HTERT RPE-1 (cell line): Measurements from ENCODE around the gene ENTPD7.

Experiments
- in situ Hi-C: fragments of 300-500 bp; cut with MboI; formaldehyde crosslinking; loops from 4 replicates; pipeline ENCODE4 v1.14.3; 2020; ENCODE audit warnings: low sequenced_read_pairs

Gene ENTPD7

GRCh38 chr10:99647601-99648151 is 11.6 kb upstream of the ENTPD7 start:
- in situ Hi-C loops: no loop called here

DNA sequence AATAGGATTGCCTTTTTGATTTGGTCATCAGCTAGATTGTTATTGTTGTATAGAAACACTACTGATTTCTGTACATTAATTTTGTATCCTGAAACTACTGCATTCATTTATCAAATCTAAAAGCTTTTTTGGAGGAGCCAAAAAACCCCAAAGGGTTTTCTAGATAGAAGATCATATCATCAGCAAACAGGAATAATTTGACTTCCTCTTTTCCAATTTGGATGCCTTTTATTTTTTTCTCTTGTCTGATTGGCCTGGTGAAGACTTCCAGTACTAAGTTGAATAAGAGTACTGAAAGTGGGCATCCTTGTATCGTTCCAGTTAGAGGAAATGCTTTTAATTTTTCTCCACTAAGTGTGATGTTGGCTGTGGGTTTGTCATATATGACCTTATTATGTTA is 10.6 kb upstream of the ENTPD7 start:
- in situ Hi-C loops: no loop called here

- in situ Hi-C loops: no loop called here
These were observed 6.4 kb upstream of the ENTPD7 start for GRCh38 chr10:99652800-99653390.

- in situ Hi-C loops: no loop called here
These were observed 4.7 kb upstream of the ENTPD7 start for GRCh38 chr10:99654390-99655175.

DNA sequence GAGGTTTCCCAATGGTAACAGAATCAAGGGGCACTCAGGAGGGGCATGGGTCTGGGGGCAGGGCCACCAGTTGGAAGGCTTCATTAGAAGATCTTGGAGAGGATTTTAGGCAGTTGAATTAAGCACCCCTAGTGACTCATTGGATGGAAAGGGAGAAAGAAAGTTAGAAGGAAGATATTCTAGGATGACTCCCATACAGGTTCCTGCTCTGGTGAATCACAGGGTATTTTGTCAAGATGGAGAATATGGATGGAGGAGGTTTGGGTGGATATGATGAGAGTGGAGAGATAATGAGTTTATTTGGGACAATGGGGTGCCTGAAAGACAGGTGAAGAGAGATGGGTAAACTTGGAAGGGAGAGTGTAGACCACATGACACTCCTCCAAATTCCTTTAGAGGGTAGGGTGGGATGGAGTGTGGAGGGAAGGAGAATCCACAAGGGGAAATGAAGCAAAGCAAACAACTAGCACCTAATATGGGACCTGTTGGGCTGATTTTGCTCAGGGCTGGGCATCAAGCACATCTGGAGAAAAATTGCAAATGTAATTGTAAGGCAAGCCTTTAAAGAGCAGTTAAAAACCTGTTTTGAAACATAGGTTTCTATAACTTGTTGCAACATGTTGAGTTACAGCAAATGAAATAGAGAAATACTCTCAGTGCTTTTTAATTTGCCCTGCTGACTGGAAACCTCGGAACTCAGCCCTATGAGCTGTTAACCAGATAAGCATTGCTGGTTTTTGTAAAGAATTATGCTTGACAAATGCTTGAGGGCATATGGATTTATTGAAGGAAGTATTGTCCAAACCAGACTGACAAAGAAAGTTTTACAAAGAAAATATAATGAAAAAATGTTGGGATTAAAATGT is 2.9 kb upstream of the ENTPD7 start:
- in situ Hi-C loops: no loop called here

GRCh38 chr10:99658622-99659030 is 683 bp upstream of the ENTPD7 start:
- in situ Hi-C loops: no loop called here

DNA sequence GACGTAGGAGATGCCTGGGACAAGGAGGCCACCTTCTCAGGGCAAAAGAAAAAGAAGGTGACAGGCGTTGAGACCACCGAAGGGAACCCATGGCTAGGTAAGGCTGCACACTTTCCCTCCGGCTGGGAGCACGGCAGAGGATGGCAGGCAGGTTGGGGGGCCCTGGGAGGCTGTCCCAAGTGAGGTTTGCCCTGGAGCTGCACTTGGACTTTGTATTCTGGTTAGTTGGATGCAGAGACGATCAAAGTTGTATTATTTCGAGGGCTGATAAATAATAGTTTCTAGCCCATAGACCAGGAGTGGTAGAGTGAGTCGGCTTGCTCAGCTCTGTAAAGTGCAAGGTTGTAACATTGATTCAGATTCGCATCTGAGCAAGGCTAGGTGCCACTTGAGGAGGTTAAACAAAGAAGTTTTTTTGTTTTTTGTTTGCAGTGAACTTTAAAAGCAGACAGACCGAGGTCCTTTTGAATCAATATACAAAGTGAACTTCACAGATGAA is 608 bp downstream of the ENTPD7 start:
- in situ Hi-C loops: no loop called here

DNA sequence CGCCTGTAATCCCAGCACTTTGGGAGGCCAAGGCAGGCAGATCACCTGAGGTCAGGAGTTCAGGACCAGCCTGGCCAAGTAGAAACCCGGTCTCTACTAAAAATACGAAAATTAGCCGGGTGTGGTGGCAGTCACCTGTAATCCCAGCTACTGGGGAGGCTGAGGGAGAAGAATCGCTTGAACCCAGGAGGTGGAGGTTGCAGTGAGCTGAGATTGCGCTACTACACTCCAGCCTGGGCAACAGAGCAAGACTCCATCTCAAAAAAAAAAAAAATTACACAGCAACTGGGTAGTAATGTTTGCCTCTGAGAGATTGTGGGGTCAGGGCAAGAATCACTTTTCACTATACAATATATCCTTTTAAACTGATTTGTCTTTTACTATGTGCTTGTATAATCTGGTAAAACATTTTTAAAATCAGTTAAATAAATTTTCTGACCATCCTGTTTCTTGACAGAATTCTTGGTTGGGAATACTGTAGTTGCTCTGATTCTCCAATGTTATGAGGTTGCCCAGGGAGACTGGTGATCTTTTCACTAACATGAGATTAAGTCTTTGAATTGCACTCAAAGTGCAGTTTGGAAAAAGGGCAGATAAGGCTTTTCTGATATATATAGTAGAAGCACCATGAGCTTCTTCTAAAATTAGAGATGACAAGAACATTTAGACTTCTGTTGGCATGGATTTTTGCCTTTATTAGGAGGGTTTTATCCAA is 1.5 kb downstream of the ENTPD7 start:
- in situ Hi-C loops: no loop called here

GRCh38 chr10:99661377-99661763 is 2.1 kb downstream of the ENTPD7 start:
- in situ Hi-C loops: no loop called here

DNA sequence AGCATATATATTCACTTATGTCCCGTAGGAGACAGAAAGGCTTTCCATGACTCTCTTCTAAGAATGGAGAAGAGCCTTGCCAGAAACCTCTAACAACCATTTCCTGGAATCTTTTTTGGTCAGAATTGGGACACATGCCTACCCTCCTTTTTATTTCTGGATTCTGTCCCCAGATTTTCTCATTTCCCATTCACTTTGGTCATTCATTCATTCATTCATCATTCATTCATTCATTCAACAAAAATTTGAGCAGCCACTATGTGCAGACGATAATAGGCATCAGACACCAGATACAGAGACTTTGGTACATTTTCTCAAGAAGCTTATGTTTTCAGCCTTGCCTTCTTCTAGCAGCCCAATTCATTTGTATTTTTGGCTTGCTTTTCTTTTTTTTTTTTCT is 6.0 kb downstream of the ENTPD7 start:
- in situ Hi-C loops: no loop called here

DNA sequence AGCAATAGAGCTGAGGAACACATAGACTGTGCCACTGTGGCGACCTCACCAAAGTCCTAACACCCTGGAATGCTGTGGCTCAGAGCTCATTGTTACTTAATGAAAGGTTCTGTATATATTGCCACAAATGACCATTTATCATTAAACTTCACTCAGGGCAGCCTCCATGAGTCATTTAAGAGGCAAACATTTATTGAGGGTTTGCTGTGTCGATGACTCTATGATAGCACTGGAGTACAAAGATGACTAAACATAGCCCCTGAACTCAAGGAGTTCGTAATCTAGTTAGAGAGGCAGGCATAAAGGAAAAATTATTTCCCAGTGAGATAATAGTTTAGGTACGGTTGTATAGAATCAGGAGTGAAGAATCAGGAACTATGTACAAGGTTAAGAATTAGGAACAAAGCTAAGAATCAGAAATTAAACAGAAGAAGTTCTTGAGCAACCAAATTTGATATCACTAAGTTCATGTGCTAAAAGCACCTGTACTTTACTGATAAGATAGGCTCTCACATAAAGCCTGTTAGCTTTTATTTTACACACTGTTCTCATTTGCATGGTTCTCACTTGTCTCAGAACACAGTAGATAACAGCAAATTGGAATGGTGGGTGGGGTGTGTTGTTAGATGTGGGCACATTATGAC is 7.9 kb downstream of the ENTPD7 start:
- in situ Hi-C loops: no loop called here

DNA sequence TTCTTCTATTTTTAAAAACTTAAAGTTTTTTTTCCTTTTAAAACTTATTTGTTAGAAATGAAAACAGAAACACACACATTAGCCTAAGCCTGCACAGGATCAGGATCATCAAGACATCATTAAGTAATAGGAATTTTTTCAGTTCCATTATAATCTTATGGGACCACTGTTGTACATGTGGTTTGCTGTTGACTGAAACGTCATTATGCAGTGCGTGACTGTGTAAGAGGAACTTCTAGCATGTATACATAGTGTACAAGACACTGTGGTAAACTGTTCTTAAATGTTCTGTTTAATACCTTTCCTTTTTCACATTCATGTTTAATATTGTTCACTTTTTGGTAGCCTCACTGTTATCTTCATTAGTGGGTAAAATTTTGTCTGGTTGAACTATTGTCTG is 12.1 kb downstream of the ENTPD7 start:
- in situ Hi-C loops: no loop called here

GRCh38 chr10:99672884-99673283 is 13.6 kb downstream of the ENTPD7 start:
- in situ Hi-C loops: no loop called here

DNA sequence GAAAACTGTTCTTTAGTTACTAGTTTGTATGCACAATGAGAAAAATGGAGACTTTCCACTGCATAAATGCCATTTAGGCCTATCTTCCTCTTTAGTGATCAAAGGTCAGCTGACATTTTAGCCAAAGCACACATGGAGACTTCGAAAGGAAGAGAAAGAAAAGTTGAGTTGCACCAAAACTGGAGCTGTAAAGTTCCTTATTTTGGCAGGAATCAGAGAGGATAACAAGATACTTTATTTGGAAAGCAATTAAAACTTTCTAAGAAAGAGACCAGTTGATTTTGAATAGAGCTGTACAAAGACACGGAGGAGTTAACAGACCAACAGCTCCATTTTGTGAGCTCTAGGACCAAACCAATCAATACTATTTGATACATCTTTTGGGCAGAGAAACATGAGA is 14.2 kb downstream of the ENTPD7 start:
- in situ Hi-C loops: no loop called here

DNA sequence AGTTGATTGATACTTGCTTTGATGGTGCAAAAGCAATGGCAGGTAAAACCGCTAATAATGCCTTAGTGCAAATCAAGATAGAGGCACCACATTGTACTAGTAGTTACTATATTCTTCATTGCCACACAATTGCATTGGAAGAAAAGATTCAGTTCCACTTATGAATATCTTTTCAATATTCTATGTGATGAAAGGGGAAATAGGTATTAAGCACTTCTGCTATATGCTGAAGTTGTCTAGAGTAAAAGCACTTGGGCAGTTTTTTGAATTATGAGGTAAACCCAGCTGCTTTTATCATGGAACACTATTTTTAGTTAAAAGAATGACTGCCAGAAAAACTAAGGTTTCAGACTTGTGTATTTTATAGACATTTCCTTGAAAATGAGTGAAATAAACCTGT is 15.5 kb downstream of the ENTPD7 start:
- in situ Hi-C loops: no loop called here

DNA sequence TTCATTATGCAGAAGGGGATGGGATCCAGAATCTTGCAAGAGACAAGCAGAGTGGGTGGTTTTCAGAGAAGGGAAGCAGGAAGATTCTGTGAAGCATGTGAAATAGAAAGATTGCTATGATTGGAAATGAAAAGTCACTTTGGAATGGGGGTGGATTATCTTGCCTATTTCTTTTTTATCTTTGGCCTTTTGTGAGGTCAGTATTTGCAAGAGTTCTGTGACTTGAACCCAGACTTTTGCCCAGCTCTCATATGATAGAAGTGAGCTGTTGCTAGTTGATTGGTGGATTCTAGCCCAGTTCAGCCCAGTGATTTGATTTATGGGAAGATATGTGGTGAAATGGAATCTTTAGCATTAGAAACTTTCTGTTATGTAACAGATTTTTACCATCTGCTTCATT is 17.1 kb downstream of the ENTPD7 start:
- in situ Hi-C loops: no loop called here

- in situ Hi-C loops: no loop called here
These were observed 17.6 kb downstream of the ENTPD7 start for GRCh38 chr10:99676895-99677294.

- in situ Hi-C loops: no loop called here
These were observed 19.6 kb downstream of the ENTPD7 start for GRCh38 chr10:99678921-99679320.

DNA sequence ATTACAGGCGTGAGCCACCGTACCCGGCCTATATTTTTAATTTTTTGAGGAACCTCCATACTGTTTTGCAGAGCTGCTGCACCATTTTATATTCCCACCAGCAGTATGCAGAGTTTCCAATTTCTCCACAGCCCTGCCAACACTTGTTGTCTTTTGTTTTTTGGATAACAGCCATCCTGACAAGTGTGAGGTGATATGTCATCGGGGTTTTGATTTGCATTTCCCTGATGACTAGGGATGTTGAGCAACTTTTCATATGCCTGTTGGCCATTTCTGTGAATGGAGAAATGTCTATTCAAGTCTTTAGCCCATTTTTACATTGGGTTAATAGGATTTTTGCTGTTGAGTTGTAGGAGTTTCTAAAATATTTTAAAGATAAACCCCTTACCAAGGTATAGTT is 22.2 kb downstream of the ENTPD7 start:
- in situ Hi-C loops: no loop called here

- in situ Hi-C loops: no loop called here
These were observed 22.7 kb downstream of the ENTPD7 start for GRCh38 chr10:99682032-99682431.
